SJCRH30 (cell line): ENCODE results near the gene KIF1A. TPM values are rescaled to one million over a fixed set of nuclear protein-coding genes. Genes with fewer than 3 reads are reported as not detected.

Experiments
- DNase-seq, 2 experiments: peaks; one replicate each; pipeline ENCODE4 v3.0.0-alpha.2; 2015 to 2020
- H3K27ac ChIP-seq: fragments of 250-450 bp; sonication (Bioruptor Pico); 2 replicates; pipeline ENCODE4 v1.5.1; 2020; ENCODE audit warnings: mild to moderate bottlenecking, moderate library complexity
- H3K27me3 ChIP-seq: fragments of 250-450 bp; sonication (Bioruptor Pico); 2 replicates; pipeline ENCODE4 v1.5.1; 2020; ENCODE audit warnings: mild to moderate bottlenecking, moderate library complexity
- H3K36me3 ChIP-seq: fragments of 250-450 bp; sonication (Bioruptor Pico); 2 replicates; pipeline ENCODE4 v1.5.1; 2020; ENCODE audit warnings: mild to moderate bottlenecking, moderate library complexity
- H3K4me1 ChIP-seq: fragments of 250-450 bp; sonication (Bioruptor Pico); 2 replicates; pipeline ENCODE4 v1.5.1; 2020; ENCODE audit warnings: mild to moderate bottlenecking, moderate library complexity
- H3K4me3 ChIP-seq: fragments of 250-450 bp; sonication (Bioruptor Pico); 2 replicates; pipeline ENCODE4 v1.5.1; 2020; ENCODE audit warnings: mild to moderate bottlenecking, moderate library complexity
- H3K9me3 ChIP-seq: fragments of 250-450 bp; sonication (Bioruptor Pico); replicated peaks from 2 replicates; pipeline ENCODE4 v1.5.1; 2020; ENCODE audit warnings: mild to moderate bottlenecking, moderate library complexity
- total RNA-seq: library from RNA; depleted of rRNA; stranded (reverse); fragments of >200 nt; shearing (Covaris generic); gene quantifications from 2 replicates; pipeline ENCODE4 v1.2.3, GENCODE V29; 2014

KIF1A gene
- total RNA-seq, 1 experiment from 2014 or later: 3.7 TPM

GRCh38 chr2:240719676-240720545 is 100.1 kb downstream of the KIF1A start:
- no peak for DNase-seq
- H3K27me3 ChIP-seq: no peaks in the 10 kb centered on the region
- no peak overlapping the region for H3K4me3 ChIP-seq
- H3K9me3 ChIP-seq: no peaks in the 10 kb centered on the region
- no peak overlapping the region for H3K27ac ChIP-seq
- peaks cover under 1% of the 10 kb centered on the region for H3K4me1 ChIP-seq
- no peaks in the 10 kb centered on the region for H3K36me3 ChIP-seq

GRCh38 chr2:240718896-240719490 is 101.0 kb downstream of the KIF1A start:
- Histone ChIP-seq H3K36me3 (no peaks in the 10 kb centered on the region), H3K4me1 (no peaks in the 10 kb centered on the region), H3K9me3 (no peaks in the 10 kb centered on the region), H3K27ac (no peak overlapping the region), H3K4me3 (no peak overlapping the region), H3K27me3 (no peaks in the 10 kb centered on the region)
- no peak for DNase-seq

GRCh38 chr2:240717681-240718581 is 102.1 kb downstream of the KIF1A start:
- no peak for DNase-seq
- Histone ChIP-seq H3K4me1 (no peaks in the 10 kb centered on the region), H3K36me3 (no peaks in the 10 kb centered on the region), H3K27ac (no peak overlapping the region), H3K27me3 (no peaks in the 10 kb centered on the region), H3K9me3 (no peaks in the 10 kb centered on the region), H3K4me3 (no peak overlapping the region)

GRCh38 chr2:240717181-240717641 is 102.8 kb downstream of the KIF1A start:
- Histone ChIP-seq H3K27me3 (no peaks in the 10 kb centered on the region), H3K9me3 (no peaks in the 10 kb centered on the region), H3K4me1 (no peaks in the 10 kb centered on the region), H3K4me3 (no peak overlapping the region), H3K27ac (no peak overlapping the region), H3K36me3 (no peaks in the 10 kb centered on the region)
- DNase-seq: no peak

- no peaks in the 10 kb centered on the region for H3K9me3 ChIP-seq
- no peaks in the 10 kb centered on the region for H3K4me1 ChIP-seq
- DNase-seq: no peak
- H3K27ac ChIP-seq: no peak overlapping the region
- H3K4me3 ChIP-seq: no peak overlapping the region
- no peaks in the 10 kb centered on the region for H3K36me3 ChIP-seq
- no peaks in the 10 kb centered on the region for H3K27me3 ChIP-seq
These were observed 103.8 kb downstream of the KIF1A start for GRCh38 chr2:240716130-240716798.

GRCh38 chr2:240714747-240715725 is 105.0 kb downstream of the KIF1A start:
- H3K27ac ChIP-seq: no peak overlapping the region
- no peak for DNase-seq
- H3K9me3 ChIP-seq: no peaks in the 10 kb centered on the region
- no peak overlapping the region for H3K4me3 ChIP-seq
- no peaks in the 10 kb centered on the region for H3K4me1 ChIP-seq
- H3K36me3 ChIP-seq: no peaks in the 10 kb centered on the region
- no peaks in the 10 kb centered on the region for H3K27me3 ChIP-seq

GRCh38 chr2:240713928-240714746 is 105.9 kb downstream of the KIF1A start:
- Histone ChIP-seq H3K27ac (no peak overlapping the region), H3K9me3 (no peaks in the 10 kb centered on the region), H3K36me3 (no peaks in the 10 kb centered on the region), H3K4me3 (no peak overlapping the region), H3K4me1 (no peaks in the 10 kb centered on the region), H3K27me3 (no peaks in the 10 kb centered on the region)
- DNase-seq: no peak

- Histone ChIP-seq H3K9me3 (no peaks in the 10 kb centered on the region), H3K27ac (no peak overlapping the region), H3K27me3 (peaks cover 3% of the 10 kb centered on the region; the same call in 1 of the 2 replicates), H3K4me3 (no peak overlapping the region), H3K36me3 (no peaks in the 10 kb centered on the region), H3K4me1 (no peaks in the 10 kb centered on the region)
- DNase-seq: no peak
These were observed 106.7 kb downstream of the KIF1A start for GRCh38 chr2:240713071-240713927.

- Histone ChIP-seq H3K27me3 (peaks cover 9% of the 10 kb centered on the region; the same call in 1 of the 2 replicates), H3K9me3 (no peaks in the 10 kb centered on the region), H3K27ac (no peak overlapping the region), H3K4me1 (no peaks in the 10 kb centered on the region), H3K4me3 (no peak overlapping the region), H3K36me3 (no peaks in the 10 kb centered on the region)
- DNase-seq: no peak
These were observed 107.9 kb downstream of the KIF1A start for GRCh38 chr2:240712121-240712520.

- H3K4me1 ChIP-seq: no peaks in the 10 kb centered on the region
- H3K4me3 ChIP-seq: no peak overlapping the region
- peaks cover 12% of the 10 kb centered on the region; the same call in 1 of the 2 replicates for H3K27me3 ChIP-seq
- no peak overlapping the region for H3K27ac ChIP-seq
- H3K36me3 ChIP-seq: no peaks in the 10 kb centered on the region
- H3K9me3 ChIP-seq: no peaks in the 10 kb centered on the region
- DNase-seq: no peak
These were observed 108.3 kb downstream of the KIF1A start for GRCh38 chr2:240711701-240712100.

GRCh38 chr2:240711296-240711695 is 108.7 kb downstream of the KIF1A start:
- H3K9me3 ChIP-seq: no peaks in the 10 kb centered on the region
- H3K27ac ChIP-seq: no peak overlapping the region
- no peak for DNase-seq
- no peak overlapping the region for H3K4me3 ChIP-seq
- H3K27me3 ChIP-seq: peaks cover 13% of the 10 kb centered on the region; the same call in 1 of the 2 replicates
- H3K36me3 ChIP-seq: no peaks in the 10 kb centered on the region
- H3K4me1 ChIP-seq: no peaks in the 10 kb centered on the region

- no peak for DNase-seq
- Histone ChIP-seq H3K27ac (no peak overlapping the region), H3K36me3 (no peaks in the 10 kb centered on the region), H3K4me1 (no peaks in the 10 kb centered on the region), H3K4me3 (no peak overlapping the region), H3K9me3 (no peaks in the 10 kb centered on the region), H3K27me3 (peaks cover 29% of the 10 kb centered on the region)
These were observed 111.6 kb downstream of the KIF1A start for GRCh38 chr2:240708457-240708856.
